GM23248 (cell line): Measurements from ENCODE around the gene HNRNPH1.
"Not testable (repeated sequence)": the region's sequence is repeated elsewhere in the genome, so short reads cannot be mapped to it uniquely, and the experiment has no call there.

Experiments
- EZH2 ChIP-seq: fragments of 200-600 bp; sonication (generic); IDR thresholded peaks from 2 replicates; pipeline ENCODE4 v1.6.1; 2018; ENCODE audit warnings: antibody characterized with exemption, mild to moderate bottlenecking; ENCODE audit not compliant: insufficient read depth, poor library complexity, severe bottlenecking
- EZH2phosphoT487 ChIP-seq: fragments of 200-600 bp; sonication (generic); IDR thresholded peaks from 2 replicates; pipeline ENCODE4 v1.6.1; 2018; ENCODE audit warnings: antibody characterized with exemption, moderate library complexity, mild to moderate bottlenecking, low read depth; ENCODE audit not compliant: insufficient read depth

DNA sequence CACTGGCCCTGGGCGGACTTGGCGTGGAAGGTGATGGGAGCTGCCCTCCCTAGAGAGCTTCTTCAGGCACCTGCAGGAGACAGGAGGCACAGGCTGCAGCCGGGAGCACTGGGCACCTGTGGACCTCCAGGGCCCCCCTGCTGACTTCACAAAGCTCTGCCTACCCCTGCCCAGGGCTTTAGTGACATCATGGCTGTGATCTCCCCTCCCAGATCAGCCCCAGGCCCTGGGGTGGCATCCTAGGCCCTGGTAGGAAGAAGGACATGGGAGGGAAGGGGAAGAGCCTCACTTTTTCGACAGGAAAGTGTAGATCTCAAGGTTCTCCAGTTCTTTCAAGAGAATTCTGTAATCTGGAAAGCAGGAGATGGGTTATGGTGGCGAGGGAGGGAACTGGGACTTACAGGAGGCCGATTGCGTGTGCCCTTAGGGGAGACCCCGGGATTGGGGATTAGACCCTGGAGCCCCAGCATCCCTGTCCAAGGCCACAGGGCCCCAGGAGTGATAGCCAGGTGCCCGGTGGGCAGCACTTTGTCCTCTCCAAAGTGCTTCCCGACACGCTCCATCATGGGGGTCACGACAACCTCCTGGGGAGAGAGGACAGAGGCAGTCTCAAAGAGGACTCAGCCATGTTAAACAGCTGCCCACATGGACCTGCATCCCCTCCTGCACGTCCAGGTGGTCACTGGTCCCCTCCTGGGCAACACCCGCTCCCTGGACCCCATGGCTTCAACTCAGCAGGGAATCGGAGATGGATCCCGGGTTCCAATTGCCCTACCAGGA, 19.9 kb upstream of the HNRNPH1 start:
- not testable (repeated sequence) for TF ChIP-seq EZH2, EZH2phosphoT487
